C4-2B (cell line): ENCODE data around the gene KIF22.

Experiments
- CTCF ChIP-seq: fragments of 450-650 bp; conservative IDR thresholded peaks from 2 replicates; pipeline ENCODE4 v1.5.1; 2017; ENCODE audit warnings: mild to moderate bottlenecking
- ZFX ChIP-seq: fragments of 450-650 bp; IDR thresholded peaks from 2 replicates; pipeline ENCODE4 v1.6.1; 2017

- TF ChIP-seq CTCF (no peak), ZFX (no peak)
Observed at GRCh38 chr16:29845656-29846055, 55.1 kb downstream of the KIF22 start.
